Middle frontal gyrus (tissue), 1 donor: Measurements from ENCODE around the gene TIAL1.
"Not testable (repeated sequence)": the region's sequence is repeated elsewhere in the genome, so short reads cannot be mapped to it uniquely, and the experiment has no call there.

Source experiments
- DNase-seq: peaks from one replicate; pipeline ENCODE4 v3.0.0-alpha.2; 2015; ENCODE audit warnings: low spot score; ENCODE audit errors: extremely low spot score

TIAL1 gene

DNA sequence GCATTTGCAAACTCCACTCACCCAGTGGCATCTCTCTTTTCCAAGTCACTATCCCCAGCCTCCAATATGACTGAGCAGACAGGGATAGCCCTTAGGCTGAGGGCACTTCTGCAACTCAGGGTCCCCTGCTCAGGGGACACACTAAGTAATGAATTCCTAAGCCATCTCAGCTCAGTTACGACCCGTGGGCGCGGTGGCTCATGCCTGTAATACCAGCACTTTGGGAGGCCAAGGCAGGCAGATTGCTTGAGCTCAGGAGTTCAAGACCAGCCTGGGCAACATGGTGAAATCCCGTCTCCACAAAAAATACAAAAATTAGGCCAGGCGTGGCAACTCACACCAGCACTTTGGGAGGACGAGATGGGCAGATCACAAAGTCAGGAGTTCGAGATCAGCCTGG lies 64.5 kb downstream of the TIAL1 start:
- not testable (repeated sequence) for DNase-seq

DNA sequence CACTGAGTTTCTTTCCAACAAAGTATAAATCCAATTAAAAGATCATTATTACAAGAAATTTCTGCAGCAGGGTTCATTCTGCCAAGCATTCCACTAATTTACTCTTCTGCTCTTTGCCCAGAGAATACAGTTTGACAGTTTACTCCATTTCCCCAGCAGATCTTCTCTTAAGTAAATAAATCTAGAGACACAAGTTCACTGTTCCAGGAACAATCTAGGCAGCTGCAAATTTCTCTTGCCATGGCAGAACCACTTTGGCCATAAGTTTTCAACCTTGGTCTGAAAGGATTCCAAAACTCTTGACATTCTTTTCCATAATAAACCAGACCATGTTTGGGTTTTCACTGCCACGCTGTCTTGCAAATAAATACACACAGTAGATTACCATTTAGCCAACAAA lies 65.7 kb downstream of the TIAL1 start:
- no peak for DNase-seq

DNA sequence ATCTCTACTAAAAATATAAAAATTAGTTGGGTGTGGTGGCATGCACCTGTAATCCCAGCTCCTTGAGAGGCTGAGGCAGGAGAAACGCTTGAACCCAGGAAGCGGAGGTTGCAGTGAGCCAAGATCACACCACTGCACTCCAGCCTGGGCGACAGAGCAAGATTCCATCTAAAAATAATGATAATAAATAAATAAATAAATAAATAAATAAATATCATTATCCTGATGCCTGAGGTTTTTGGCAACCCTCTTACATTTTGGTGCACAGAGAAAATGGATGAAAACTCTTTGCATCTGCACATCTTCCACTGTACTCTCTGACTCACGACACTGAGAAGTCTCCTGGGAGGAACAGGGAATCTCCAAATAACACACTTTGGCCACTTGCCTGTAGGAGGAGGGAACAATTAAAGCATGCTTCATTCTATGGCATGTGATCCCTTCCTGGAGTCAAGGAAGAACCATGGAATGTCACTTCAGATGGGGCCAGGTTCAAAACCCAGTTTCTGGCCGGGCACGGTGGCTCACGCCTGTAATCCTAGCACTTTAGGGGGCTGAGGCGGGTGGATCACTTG lies 68.0 kb downstream of the TIAL1 start:
- DNase-seq = not testable (repeated sequence)

DNA sequence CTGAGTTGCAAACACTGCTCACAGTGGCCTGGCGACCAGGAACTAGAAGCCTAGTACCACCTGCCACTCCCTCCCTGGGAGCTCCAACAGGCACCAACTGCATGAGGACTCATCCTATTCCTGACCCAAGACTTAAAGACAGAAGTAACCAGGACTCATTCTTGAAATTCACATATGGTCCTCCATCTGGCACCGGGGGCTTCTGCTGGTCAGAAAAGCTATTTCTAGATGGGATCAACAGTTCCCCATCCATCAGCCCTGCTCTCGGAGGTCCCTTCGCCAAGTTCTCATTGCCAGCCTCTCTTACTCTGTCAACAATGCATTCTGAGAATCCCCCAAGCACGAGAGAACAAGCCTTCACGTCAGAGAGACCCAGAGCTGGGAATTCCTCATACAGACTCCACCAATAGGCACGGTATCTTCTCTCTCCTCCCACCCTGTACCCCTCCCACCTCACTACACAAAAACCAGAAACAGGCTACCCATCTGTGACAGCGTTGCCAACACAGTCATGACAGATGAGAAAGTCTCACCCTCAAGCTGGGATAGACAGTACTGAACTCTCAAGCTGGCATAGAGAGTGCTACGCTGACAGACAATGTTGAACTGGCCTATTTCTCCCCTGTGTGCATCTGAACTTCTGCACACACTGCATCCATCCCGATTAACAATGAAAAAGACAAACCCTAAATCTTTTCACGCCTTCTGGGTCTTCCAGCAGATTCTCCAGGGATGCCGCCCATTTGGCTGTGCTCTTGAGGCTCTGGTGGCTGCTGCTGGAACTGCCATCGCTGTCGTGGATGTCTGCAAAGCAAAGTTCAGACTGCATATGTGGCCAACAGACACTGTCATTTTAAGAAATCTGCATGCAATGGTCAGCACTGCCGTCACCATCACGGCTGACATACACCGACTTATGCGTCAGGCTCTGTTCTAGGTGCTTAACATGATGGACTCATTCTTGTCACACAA lies 69.9 kb downstream of the TIAL1 start:
- DNase-seq = no peak

DNA sequence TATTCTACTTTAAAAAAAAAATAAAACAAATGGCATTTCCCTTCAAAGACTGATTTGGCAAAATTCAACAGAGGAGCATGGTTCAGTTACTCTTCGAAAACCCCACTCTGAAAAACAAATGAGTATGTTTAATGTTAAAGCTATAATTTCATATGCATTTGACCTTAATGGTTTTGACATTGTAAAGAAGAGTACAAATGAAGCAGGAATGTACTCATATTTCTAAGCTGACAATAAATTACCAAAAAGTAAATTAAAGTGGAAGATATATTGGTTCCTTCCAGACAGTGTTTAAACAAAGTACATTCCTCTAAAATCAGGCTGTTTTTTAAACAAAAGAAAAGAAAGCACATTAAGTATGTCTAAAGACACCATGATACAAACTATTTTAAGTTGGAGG lies 70.6 kb downstream of the TIAL1 start:
- no peak for DNase-seq

DNA sequence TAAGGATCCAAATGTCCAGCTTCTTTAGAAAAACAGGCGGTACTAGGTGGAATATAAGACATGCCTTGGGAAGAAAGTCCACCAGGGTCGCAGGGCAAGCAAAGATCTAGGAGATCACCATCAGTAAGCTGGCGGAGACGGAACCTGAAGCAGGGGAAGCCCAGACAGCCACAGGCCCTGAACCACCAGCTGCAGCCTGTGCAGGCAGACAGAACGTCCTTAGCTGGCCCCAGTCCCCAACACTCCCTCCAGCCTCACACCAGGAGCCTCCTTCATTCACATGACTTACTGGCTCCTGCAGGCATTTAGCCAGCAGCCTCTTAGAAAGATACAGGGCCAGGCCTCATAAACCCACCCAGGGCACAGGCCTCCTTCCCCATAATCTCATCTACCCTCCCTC lies 71.6 kb downstream of the TIAL1 start:
- no peak for DNase-seq

DNA sequence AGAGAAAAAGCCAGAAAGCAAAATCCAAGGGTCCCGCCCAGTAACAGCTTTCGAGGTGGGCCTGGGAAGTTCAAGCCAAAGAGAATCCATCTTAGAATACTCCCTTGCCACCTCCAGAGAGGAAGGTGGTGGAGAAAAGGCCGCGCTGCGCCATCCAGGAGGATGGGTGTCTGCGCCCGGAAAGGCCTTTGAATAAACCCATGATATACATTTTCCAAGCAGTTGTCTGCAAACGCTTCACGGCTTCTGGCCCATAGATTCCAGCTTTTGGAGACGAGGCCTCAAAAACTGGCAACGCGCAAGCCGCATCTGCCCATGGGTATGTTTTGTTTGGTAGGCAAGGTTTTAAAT lies 72.1 kb downstream of the TIAL1 start:
- DNase-seq = no peak

DNA sequence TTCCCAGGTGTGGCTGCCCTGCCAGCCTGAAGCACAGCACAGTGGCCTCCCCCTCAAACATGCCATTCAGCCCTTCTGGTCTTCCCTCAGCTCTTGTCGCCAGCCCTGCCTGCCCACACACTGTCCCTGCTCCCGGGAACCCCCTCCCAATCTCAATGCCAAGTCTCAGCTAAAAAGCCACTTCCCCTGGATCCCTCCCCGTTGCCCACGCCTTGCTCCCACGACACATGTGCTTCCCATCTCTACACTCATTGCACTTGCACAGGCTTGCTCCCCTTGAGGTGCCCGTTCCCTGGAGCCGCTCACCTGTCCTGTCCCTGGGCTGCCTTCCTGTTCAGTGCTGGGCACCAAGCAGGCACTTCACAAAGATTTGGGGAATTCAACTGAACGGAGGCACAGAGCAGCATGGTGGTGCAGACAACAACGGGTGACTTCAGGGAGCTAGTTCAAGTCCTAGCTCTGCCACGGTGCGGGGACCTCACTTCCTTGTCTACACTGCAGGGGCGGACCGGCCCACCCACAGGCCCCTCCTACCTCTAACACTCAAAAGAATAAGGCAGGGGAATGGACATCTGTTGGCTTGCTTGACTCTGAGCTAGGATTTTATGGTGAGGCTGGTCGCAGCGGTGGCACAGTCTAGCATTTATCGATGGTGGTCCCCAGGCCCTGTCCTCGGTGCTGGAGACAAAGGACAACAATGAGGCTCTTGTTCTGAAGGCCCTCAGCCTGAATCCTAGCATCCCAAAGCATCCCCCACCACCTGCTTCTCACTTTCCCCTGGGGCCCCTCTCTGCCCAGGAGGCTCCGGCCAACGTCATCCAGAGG lies 72.7 kb downstream of the TIAL1 start:
- no peak for DNase-seq
